ENCODE results near the gene PCDH15.

The PCDH15 gene

GRCh38 chr10:54342058-54342457 lies 459.0 kb downstream of the PCDH15 start:
- no peak for DNase-seq

- no peak for DNase-seq
These were observed 465.7 kb downstream of the PCDH15 start for GRCh38 chr10:54335296-54335695.

GRCh38 chr10:54319341-54319740 lies 481.7 kb downstream of the PCDH15 start:
- no peak for DNase-seq

- no peak for DNase-seq
These were observed 482.6 kb downstream of the PCDH15 start for GRCh38 chr10:54318470-54318869.

- no peak for DNase-seq
These were observed 486.6 kb downstream of the PCDH15 start for GRCh38 chr10:54314430-54314829.

GRCh38 chr10:54284526-54285193 lies 516.4 kb downstream of the PCDH15 start:
- DNase-seq: no peak

- no peak for DNase-seq
These were observed 519.0 kb downstream of the PCDH15 start for GRCh38 chr10:54282012-54282411.

- no peak for DNase-seq
These were observed 534.6 kb downstream of the PCDH15 start for GRCh38 chr10:54266395-54266794.

GRCh38 chr10:54262726-54263125 lies 538.3 kb downstream of the PCDH15 start:
- no peak for DNase-seq

- no peak for DNase-seq
These were observed 541.9 kb downstream of the PCDH15 start for GRCh38 chr10:54259104-54259503.

- DNase-seq: no peak
These were observed 566.2 kb downstream of the PCDH15 start for GRCh38 chr10:54234832-54235231.

- no peak for DNase-seq
These were observed 597.6 kb downstream of the PCDH15 start for GRCh38 chr10:54203401-54203800.

GRCh38 chr10:54198051-54198450 lies 603.0 kb downstream of the PCDH15 start:
- DNase-seq: no peak

- DNase-seq: no peak
These were observed 606.2 kb downstream of the PCDH15 start for GRCh38 chr10:54194806-54195205.

- no peak for DNase-seq
These were observed 641.1 kb downstream of the PCDH15 start for GRCh38 chr10:54159924-54160323.

GRCh38 chr10:54148508-54148907 lies 652.5 kb downstream of the PCDH15 start:
- no peak for DNase-seq

- DNase-seq: no peak
These were observed 661.1 kb downstream of the PCDH15 start for GRCh38 chr10:54139819-54140428.

- DNase-seq: no peak
These were observed 663.6 kb downstream of the PCDH15 start for GRCh38 chr10:54137396-54137795.

GRCh38 chr10:54133203-54133602 lies 667.8 kb downstream of the PCDH15 start:
- DNase-seq: no peak

- DNase-seq: no peak
These were observed 669.2 kb downstream of the PCDH15 start for GRCh38 chr10:54131833-54132232.

- no peak for DNase-seq
These were observed 670.6 kb downstream of the PCDH15 start for GRCh38 chr10:54130394-54130793.

- DNase-seq: no peak
These were observed 675.8 kb downstream of the PCDH15 start for GRCh38 chr10:54125098-54125747.

GRCh38 chr10:54124209-54124885 lies 676.7 kb downstream of the PCDH15 start:
- no peak for DNase-seq

- no peak for DNase-seq
These were observed 680.2 kb downstream of the PCDH15 start for GRCh38 chr10:54120806-54121205.

Measured in cortex of kidney (tissue), 1 donor.